AG10803 (cell line): Measurements from ENCODE around the gene YIPF6.
"Not testable (repeated sequence)": the region's sequence is repeated elsewhere in the genome, so short reads cannot be mapped to it uniquely, and the experiment has no call there.

ENCODE experiments used
- DNase-seq: peaks from one replicate; pipeline ENCODE4 v3.0.0; 2010; ENCODE audit warnings: low read depth
- H3K4me3 ChIP-seq: 2 replicates; pipeline ENCODE4 v1.5.1; 2011; ENCODE audit warnings: mild to moderate bottlenecking, low read length, control low read depth
- CTCF ChIP-seq: conservative IDR thresholded peaks from 2 replicates; pipeline ENCODE4 v1.5.1; 2011; ENCODE audit warnings: mild to moderate bottlenecking, low read length, control low read depth, inconsistent platforms

YIPF6 gene

GRCh38 chrX:68506649-68507048 lies 7.8 kb downstream of the YIPF6 start:
- H3K4me3 ChIP-seq, result no peak overlapping the region
- TF ChIP-seq CTCF, result no peak
- no peak for DNase-seq

- TF ChIP-seq CTCF, result no peak
- no peak overlapping the region for H3K4me3 ChIP-seq
- peak; percentile 9 for DNase-seq
These were observed 9.9 kb downstream of the YIPF6 start for GRCh38 chrX:68508799-68509198.

- peak; percentile 26 for DNase-seq
- no peak overlapping the region for H3K4me3 ChIP-seq
- TF ChIP-seq CTCF, result peak; percentile 80
These were observed 12.4 kb downstream of the YIPF6 start for GRCh38 chrX:68511255-68511654.

- DNase-seq, H3K4me3 ChIP-seq: not testable (repeated sequence)
These were observed 25.8 kb downstream of the YIPF6 start for GRCh38 chrX:68524680-68525079.

- no peak for TF ChIP-seq CTCF
- peak; percentile 1 for DNase-seq
- no peak overlapping the region for H3K4me3 ChIP-seq
These were observed 34.1 kb downstream of the YIPF6 start for GRCh38 chrX:68532831-68533533.

- DNase-seq, result peak; percentile 4
- no peak overlapping the region for H3K4me3 ChIP-seq
- no peak for TF ChIP-seq CTCF
These were observed 34.8 kb downstream of the YIPF6 start for GRCh38 chrX:68533656-68534055.

GRCh38 chrX:68534691-68535090 lies 35.8 kb downstream of the YIPF6 start:
- H3K4me3 ChIP-seq, result no peak overlapping the region
- DNase-seq, result peak; percentile 14
- TF ChIP-seq CTCF, result no peak
